ENCODE measurements around the gene PPAN.

Gene PPAN

DNA sequence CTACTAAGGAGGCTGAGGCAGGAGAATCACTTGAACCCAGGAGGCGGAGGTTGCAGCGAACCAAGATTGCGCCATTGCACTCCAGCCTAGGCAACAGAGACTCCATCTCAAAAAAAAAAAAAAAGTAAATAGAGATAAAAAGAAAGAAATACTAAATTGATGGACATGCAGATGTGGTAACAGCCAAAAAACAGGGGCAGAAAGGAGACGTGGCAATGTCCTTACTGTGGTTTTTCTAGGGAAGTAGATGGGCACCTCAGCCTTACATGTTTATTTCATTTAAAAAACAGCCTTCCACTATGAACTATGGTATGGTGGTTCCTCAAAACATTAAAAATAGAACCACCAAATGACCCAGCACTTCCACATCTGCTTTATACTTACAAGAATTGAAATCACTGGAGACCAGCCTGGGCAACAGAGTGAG is 20.1 kb downstream of the PPAN start:
- Histone ChIP-seq H2AFZ (ENCODE audit: low read length) (no peak overlapping the region), H3K27me3 (ENCODE audit: insufficient read depth, low read length) (no peaks in the 10 kb centered on the region), H3K79me2 (ENCODE audit: insufficient read depth, low read length) (no peaks in the 10 kb centered on the region), H3K9me3 (ENCODE audit: low read length) (no peaks in the 10 kb centered on the region), H3K4me1 (ENCODE audit: insufficient read depth, low read length, severe bottlenecking) (no peaks in the 10 kb centered on the region), H3K9ac (ENCODE audit: low read length) (no peak overlapping the region), H3F3A (ENCODE audit: insufficient read depth, low read length) (no peaks in the 10 kb centered on the region), H3K9me2 (ENCODE audit: low read depth, low read length) (no peaks in the 10 kb centered on the region), H3K36me3 (ENCODE audit: insufficient read depth, low read length) (peaks cover 68% of the 10 kb centered on the region), H3K4me3 (ENCODE audit: low read depth, low read length, poor library complexity, severe bottlenecking) (no peak overlapping the region), H3K4me2 (ENCODE audit: low read length) (no peak overlapping the region), H4K20me1 (ENCODE audit: insufficient read depth, low read length) (no peaks in the 10 kb centered on the region), H3K27ac (ENCODE audit: low read depth, low read length, poor library complexity, severe bottlenecking) (no peak overlapping the region)
- TF ChIP-seq, protein P1, sequence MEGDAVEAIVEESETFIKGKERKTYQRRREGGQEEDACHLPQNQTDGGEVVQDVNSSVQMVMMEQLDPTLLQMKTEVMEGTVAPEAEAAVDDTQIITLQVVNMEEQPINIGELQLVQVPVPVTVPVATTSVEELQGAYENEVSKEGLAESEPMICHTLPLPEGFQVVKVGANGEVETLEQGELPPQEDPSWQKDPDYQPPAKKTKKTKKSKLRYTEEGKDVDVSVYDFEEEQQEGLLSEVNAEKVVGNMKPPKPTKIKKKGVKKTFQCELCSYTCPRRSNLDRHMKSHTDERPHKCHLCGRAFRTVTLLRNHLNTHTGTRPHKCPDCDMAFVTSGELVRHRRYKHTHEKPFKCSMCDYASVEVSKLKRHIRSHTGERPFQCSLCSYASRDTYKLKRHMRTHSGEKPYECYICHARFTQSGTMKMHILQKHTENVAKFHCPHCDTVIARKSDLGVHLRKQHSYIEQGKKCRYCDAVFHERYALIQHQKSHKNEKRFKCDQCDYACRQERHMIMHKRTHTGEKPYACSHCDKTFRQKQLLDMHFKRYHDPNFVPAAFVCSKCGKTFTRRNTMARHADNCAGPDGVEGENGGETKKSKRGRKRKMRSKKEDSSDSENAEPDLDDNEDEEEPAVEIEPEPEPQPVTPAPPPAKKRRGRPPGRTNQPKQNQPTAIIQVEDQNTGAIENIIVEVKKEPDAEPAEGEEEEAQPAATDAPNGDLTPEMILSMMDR (IDR thresholded peaks at IDR 0.05; ENCODE audit: low read length): no peak
- TF ChIP-seq EZH2 (IDR thresholded peaks at IDR 0.05; ENCODE audit: borderline replicate concordance, low read length): no peak

GRCh38 chr19:10132905-10133304 is 26.7 kb downstream of the PPAN start:
- no peaks in the 10 kb centered on the region for H3K9me3 ChIP-seq (ENCODE audit: low read length)
- no peaks in the 10 kb centered on the region for H3F3A ChIP-seq (ENCODE audit: insufficient read depth, low read length)
- H2AFZ ChIP-seq (ENCODE audit: low read length): no peak overlapping the region
- no peaks in the 10 kb centered on the region for H3K4me1 ChIP-seq (ENCODE audit: insufficient read depth, low read length, severe bottlenecking)
- no peak overlapping the region for H3K4me2 ChIP-seq (ENCODE audit: low read length)
- no peak overlapping the region for H3K9ac ChIP-seq (ENCODE audit: low read length)
- no peak overlapping the region for H3K27ac ChIP-seq (ENCODE audit: low read depth, low read length, poor library complexity, severe bottlenecking)
- peaks cover 97% of the 10 kb centered on the region for H3K36me3 ChIP-seq (ENCODE audit: insufficient read depth, low read length)
- H3K27me3 ChIP-seq (ENCODE audit: insufficient read depth, low read length): no peaks in the 10 kb centered on the region
- TF ChIP-seq, protein P1 (IDR thresholded peaks at IDR 0.05; ENCODE audit: low read length): no peak
- TF ChIP-seq EZH2 (IDR thresholded peaks at IDR 0.05; ENCODE audit: borderline replicate concordance, low read length): no peak
- no peaks in the 10 kb centered on the region for H3K79me2 ChIP-seq (ENCODE audit: insufficient read depth, low read length)
- no peaks in the 10 kb centered on the region for H4K20me1 ChIP-seq (ENCODE audit: insufficient read depth, low read length)
- H3K4me3 ChIP-seq (ENCODE audit: low read depth, low read length, poor library complexity, severe bottlenecking): no peak overlapping the region
- no peaks in the 10 kb centered on the region for H3K9me2 ChIP-seq (ENCODE audit: low read depth, low read length)

- Histone ChIP-seq H3F3A (ENCODE audit: insufficient read depth, low read length) (no peaks in the 10 kb centered on the region), H3K9me3 (ENCODE audit: low read length) (no peaks in the 10 kb centered on the region), H3K36me3 (ENCODE audit: insufficient read depth, low read length) (peaks cover 99% of the 10 kb centered on the region), H3K4me1 (ENCODE audit: insufficient read depth, low read length, severe bottlenecking) (no peaks in the 10 kb centered on the region), H2AFZ (ENCODE audit: low read length) (no peak overlapping the region), H3K4me3 (ENCODE audit: low read depth, low read length, poor library complexity, severe bottlenecking) (no peak overlapping the region), H4K20me1 (ENCODE audit: insufficient read depth, low read length) (no peaks in the 10 kb centered on the region), H3K27me3 (ENCODE audit: insufficient read depth, low read length) (no peaks in the 10 kb centered on the region), H3K9ac (ENCODE audit: low read length) (no peak overlapping the region), H3K4me2 (ENCODE audit: low read length) (no peak overlapping the region), H3K79me2 (ENCODE audit: insufficient read depth, low read length) (no peaks in the 10 kb centered on the region), H3K27ac (ENCODE audit: low read depth, low read length, poor library complexity, severe bottlenecking) (no peak overlapping the region), H3K9me2 (ENCODE audit: low read depth, low read length) (no peaks in the 10 kb centered on the region)
- TF ChIP-seq, protein P1 (IDR thresholded peaks at IDR 0.05; ENCODE audit: low read length): no peak
- TF ChIP-seq EZH2 (IDR thresholded peaks at IDR 0.05; ENCODE audit: borderline replicate concordance, low read length): no peak
Measured at GRCh38 chr19:10133596-10133995, 27.4 kb downstream of the PPAN start.

Measured in OCI-LY1 (cell line).